Occipital lobe (tissue), 2 donors: Measurements from ENCODE around the gene ERN1. TPM values are rescaled to one million over a fixed set of nuclear protein-coding genes. Genes with fewer than 3 reads are reported as not detected.

Experiments used
- DNase-seq: peaks from one replicate; lab custom pipeline; 2025; lab: John Stamatoyannopoulos, UW
- total RNA-seq: library from RNA; depleted of rRNA; stranded (reverse); fragments of >200 nt; gene quantifications from one replicate; pipeline ENCODE4 v1.2.3, GENCODE V29; 2014

Gene ERN1
- total RNA-seq, 1 donor from 2014 or later = 5.9 TPM

DNA sequence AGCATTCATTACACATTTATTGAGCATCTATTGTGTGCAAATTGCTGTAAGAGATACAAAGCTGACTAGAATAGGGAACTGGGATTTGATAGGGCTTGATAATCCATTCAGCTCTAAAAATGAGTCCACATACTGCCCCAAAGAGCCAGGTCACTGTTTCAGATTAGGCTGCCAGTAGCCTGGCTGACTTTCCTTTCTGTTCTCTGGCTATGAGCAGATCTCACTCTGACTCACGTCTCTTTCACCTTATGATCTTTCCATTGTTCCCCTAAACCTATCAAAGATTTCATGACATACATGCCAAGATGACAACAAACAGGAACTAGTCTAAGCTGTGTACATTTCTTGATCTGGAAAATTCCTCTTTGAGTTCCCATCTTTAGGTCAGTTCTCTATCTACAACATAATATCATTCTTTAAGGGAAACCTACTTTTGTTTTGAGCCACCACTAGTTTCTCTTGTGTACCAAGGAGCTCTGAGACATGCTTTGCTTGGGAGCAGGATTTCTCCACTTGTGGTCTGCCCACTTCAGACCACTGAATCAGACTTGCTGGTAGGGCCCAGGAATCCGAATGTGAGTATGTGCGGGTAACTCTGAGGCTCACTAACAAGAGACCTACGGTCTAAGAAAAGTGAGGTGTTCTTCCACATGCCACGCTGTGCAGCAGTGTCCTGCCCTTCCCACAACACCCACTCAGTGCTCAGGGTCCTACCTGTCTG lies 68.6 kb downstream of the ERN1 start:
- DNase-seq = no peak

DNA sequence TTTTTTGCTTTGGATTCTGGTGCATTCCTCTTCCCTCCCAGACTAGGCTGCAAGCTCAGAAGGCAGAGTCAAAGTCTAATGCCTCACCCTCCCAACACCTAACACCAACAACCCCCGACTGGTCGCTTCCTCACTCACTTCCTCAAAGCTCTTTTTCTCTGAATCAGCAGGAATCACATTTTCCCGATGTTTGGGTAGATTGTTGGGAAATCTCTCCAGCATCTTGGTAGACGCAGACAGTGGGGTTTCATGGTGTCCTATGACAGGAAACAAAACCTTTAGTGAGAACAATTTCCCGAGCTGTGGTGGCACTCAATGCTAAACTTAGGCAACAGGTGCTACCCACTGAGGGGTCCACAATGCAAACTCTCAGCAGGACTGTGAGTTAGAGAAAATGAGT lies 69.6 kb downstream of the ERN1 start:
- DNase-seq = no peak

DNA sequence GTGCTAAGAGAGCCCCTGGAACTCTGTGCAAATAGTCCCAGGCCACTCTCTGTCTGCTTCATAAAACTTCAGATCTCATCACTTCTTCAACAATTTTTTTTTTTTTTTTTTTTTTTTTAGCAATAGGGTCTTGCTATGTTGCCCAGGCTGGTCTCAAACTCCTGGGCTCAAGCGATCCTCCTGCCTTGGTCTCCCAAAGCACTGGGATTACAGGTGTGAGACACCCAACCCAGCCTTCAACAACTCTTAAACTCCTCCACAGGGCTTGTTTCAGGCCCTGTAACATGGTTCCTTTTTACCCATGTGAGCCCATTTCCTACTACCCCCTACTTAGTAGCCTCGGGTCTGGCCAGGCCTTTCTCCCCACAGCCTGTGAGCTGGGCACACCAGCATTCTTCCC lies 70.2 kb downstream of the ERN1 start:
- DNase-seq = no peak

DNA sequence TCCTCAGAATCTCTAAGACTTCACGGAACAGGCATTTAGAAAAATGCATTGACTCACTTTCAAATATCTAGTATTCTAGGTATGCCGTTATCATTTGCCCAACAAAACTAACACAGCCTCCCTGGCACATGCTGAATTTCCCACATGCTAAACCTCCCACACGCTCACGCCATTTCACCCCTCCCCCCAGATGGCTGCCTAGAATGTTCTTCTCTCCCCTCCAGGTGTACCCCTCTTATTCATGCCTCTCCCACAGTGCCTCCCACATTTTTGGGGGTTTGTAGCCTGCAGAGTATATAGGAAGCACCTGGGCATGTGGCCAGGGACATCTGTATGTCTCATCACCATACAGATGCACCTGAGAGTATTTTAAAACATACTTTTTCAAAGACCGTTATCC lies 71.3 kb downstream of the ERN1 start:
- no peak for DNase-seq

DNA sequence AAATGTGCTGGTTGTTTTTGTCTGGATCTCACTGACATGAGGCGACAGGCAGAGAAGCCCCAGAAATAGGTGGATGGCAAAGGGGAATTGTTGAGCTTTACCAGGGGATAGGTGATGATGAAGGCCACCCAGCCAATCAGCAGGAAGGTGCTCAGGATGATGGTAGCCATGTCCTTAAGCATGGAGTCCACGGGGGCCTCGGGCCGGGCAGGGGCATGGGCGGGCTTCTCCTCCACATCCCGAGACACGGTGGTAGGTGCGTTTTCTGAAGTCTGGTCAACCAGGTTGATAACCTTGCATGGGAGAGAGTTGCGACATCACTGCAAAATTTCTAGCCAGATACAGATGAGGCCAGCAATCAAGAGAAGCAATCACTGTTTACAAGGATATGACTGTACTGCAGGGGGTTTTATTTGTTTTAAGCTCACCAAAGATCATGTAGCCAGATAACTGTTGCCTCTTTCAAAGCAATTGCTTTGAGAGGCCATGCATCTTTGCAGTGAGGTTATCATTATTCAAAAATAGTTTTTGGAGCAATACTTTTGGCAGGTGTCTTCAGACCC lies 72.2 kb downstream of the ERN1 start:
- no peak for DNase-seq

DNA sequence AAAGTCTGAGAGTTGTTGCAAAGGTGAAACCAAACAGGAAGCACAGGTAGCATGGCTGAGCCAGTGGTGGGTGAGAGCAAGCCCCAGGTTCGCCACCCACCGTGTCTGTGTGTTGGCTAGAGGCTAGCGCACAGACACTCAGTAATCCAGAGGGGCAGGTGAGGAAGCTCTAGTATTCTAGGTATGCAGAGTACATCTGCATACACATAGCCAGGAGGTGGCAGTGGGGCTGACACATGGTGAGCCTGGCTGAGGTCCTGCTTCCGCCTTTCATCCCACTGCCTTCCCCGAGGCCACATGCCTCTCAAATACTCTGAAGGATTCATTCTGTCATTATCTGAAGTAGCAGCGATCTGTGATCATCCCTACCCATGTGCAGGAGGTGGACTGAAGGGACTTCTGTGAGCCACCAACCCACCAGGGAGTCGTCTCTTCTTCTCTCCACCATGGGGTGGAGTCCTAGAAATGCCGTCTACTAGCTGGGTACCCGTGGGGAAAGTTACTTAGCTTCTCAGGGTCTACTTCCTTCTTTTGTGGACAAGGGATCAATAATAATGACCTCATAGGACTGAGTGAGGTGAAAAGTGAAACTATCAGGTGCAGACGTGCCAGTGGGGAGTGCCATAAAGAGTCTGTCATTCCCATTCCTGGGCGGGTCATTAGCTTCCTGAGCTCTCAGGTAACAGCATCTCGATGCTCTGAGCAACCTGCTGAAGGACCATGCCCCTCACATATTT lies 73.5 kb downstream of the ERN1 start:
- no peak for DNase-seq

DNA sequence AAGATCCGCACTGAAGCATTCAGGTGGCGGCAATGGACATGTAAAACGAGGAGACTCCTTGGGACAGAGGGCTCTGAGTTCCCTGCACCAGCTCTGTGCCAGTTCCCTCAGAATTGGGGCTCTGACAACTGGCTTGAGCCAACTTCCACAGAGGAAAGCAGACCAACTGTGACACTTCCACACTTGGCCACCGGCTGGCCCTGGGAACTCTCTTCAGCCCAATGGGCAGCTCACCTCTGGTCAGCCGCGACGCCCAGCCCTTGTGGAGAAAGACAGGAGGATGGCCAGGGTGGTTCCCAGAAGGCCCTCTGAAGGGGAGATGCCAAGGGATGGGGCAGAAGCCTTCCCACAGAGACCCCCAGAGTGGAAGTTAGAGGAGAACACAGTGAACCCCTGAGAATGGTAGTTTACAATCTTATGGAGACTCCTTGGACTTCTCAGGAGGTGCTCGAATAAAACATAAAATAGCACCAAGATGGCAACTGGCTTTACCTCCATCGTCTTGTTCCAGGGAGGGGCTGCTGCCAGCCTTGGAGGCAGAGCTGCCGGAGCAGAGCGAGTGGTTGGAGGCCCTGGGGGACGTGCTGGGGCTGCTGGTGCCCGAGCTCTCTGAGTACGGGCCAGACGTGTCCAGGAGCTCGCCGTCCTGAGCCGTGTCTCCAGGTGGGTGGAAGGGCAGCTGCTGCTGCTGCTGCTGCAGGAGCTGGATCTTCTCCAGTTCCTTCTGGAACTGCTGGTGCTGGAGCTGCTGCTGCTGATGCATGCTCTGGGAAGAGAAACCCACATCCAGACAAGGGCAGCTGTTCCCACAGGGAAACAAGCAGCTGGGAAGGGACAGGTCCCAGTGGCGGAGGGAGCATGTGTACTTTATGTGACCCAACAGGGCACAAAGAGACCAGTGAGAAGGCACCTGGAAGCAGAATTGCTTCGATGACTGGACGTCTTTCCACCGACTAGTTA lies 74.5 kb downstream of the ERN1 start:
- DNase-seq = no peak

DNA sequence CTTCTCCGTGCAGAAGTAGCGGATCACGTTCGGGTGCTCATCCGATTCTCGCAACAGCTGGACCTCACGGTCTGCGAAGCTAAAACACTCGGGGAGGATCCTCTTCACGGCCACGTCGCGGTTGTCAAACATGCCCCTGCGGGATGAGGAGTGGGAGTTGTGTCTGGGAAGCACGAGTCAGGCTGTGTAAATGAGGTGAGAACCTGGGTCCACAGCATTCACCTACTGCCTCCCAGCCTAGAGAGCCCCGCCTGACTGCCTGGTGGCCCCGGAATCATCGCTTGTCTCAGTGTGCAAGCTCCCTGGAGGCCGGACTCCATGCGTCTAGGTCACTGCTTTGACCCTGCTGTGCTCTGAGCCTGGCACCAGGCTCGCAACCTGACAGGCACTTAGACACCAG lies 75.6 kb downstream of the ERN1 start:
- no peak for DNase-seq

DNA sequence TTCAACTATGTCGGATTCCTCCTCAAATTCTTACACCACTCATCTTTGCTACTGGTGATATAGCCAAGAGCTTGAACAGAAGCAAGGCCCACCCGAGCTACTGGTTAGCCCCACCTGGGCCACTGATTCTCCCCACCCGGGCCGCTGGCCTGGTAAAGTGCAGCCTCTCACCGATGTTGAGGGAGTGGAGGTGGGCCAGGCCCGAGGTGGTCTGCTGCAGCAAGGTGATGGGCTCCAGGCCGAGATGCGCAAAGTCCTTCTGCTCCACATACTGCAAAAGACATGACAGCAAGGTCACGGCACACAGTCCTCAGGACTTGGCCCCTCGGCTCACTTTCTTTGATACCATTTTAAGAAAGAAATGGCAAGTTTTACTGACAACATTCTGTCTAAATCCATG lies 76.8 kb downstream of the ERN1 start:
- DNase-seq = no peak

DNA sequence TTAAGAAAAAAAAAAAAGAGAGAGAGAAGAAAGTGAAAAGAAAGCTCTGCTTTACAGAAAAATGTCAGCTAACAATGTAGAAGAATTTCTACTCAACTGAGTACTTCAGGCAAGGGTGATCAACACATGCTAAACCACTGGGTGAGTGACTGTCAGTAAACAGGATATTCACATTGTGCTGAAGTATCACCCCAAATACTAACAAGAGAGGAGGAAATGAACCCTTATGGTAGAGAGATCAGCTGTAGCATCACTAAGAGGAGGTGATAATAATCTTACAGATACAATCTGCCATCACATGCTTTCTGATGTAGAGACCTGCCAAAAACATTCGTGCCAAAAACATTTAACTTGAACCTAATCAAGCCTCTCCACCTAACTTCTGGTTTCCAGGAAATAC lies 78.8 kb downstream of the ERN1 start:
- no peak for DNase-seq

DNA sequence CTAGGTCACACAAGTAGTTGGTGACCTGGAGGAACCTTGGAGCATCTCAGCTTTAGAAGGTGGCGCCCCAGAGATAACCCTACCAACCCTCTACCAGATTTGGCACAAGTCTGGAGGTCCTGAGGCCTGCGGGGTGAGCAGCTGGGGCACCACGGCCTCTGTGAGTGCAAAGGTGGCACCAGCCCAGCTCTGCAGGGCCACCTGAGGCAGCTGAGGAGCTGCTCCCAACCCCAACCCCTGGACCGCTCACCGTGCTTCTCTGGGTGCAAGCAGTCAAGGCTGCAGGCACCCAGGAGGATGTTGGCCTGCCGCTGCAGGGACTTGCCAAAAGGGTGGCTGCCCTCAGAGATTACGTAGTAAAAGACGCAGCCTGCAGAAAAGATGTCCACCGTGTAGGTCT lies 81.1 kb downstream of the ERN1 start:
- no peak for DNase-seq

DNA sequence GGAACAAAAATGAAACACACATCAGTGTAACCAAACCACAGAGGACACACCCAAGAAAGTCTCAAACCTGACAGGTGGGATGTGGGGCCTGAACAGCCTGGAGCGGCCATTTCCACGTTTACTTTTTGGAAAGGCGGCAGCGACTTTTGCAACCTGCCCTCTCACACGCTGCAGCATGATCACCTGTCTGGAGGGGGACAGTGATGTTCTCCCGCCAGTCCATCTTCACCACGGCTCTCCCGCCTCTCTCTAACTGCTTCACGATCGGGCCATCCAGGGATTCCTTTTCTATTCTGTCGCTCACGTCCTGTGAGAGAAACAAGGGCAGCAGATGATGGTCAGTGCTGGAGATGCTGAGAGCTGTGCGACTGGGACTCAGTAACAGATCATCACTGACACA lies 84.8 kb downstream of the ERN1 start:
- DNase-seq = no peak

DNA sequence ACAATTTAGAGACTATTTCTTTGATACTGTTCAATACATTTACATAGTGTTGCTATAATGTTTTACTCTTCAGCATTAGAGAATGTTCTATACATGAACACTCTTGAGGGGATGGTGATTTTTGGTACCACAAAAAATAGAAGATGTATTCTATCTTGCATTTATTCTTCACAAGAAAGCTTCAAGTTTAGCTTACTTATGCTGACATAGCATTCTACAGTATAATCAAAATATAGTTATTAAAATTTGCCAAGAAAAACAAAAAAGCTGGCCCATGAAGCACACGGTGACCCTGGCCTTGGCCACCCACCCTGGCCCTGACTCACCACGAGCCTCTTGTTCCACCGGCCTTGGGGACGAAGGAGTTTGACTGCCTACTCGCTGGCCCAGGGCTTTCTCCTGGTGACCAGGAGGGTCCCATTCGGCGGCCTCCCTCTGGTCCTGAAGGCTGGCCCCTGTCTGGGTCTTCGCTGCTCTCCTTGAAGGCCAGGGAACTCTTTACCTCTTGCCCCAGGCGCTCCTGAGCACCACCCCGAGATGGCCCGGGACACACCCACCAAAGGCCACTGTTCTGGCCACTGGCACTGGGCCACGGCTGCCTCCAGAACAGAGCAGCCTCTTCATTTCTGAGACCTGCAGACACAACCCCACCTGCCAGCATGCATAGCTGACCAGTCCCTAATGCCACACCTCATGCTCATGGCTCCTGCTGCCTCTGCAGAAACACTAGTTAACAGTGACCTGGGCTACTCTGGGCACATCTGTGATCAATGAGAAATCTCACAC lies 87.1 kb downstream of the ERN1 start:
- no peak for DNase-seq

DNA sequence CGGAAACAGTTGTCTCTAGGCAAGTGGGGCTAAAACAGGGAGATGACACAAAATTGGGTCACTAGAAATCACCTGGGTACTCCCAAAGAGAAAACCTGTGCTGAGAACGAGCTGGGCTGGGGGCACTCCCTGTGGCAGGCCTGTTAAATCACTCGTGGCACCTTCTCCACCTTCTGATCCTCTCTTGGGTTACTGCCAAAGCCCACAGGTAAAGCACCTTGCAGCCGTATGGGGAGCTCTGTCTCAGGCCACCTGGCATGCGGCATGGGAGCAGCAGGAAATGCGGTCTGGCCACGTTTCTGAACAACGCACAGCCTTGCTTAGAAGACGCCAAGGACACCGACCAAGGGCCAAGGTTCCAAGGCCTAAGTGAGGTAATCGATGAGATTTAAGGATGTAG lies 88.0 kb downstream of the ERN1 start:
- DNase-seq = no peak

DNA sequence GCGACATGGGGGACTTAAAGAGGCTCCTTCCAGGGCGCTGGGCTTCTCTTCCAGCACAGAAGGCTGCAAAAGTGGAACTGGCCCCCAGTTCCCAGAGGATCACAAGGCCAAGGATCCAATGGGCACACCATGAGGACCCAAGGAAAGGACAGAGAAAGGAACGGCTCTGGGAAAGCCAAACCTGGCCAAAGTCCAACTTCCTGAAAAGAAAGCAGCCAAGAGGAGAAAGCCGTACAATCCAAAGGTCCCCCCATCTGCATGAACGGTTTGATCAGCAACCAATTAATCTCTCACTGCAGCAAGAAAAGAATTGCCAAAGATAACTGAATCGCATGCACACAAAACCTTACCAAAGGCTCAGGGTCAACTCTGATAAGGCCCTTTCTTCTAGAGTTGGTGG lies 89.7 kb downstream of the ERN1 start:
- DNase-seq = no peak

DNA sequence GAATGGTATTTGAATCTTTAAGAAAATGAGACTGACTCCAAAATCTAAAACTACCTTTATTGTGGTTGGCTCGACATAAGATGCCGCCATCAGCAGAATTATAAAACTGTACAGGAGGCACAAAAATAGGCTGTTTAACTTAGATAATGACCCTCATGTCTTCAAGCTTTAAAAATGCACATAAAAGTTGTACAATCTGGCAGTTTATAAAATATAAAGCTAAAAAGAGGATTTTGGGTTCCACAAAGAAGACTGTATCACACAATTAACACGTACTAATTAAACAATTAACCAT lies 90.9 kb downstream of the ERN1 start:
- DNase-seq = no peak

DNA sequence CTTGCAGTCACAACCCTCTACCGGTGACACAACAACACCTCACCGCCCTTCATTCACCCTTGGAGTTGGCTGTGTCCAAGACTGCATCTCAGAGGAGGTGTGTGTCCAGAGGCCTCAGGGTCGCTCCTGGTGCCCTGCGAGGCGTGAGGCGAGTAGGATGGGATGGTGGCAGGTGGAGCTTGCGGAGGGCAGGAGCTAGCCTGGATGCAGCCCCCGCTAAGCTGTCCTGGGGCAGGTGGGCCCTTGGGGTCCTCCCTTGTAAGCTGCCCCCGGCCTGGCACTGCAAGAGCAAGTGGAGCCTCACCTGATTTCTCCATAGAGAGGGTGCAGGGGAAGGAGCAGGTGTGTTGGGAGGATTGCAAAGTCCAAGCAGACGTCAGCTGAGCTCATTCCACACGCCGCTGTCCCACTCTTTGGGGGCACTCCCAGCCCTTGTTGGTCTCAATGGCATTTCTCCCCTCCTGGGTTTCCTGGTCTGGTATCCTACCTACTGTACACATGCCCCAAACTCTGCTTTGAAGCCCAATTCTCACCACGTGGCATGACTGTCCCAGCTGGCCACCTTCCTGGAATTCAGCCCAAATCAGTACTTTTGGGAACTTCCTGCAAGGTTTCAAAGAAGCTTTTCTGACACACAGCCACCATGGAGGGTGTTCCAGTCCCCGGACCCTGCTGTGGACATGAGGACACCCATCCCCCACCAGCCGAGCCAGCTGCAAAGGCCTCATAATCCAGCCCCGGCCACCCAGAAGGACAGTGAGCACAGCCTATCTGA lies 91.4 kb downstream of the ERN1 start:
- no peak for DNase-seq

DNA sequence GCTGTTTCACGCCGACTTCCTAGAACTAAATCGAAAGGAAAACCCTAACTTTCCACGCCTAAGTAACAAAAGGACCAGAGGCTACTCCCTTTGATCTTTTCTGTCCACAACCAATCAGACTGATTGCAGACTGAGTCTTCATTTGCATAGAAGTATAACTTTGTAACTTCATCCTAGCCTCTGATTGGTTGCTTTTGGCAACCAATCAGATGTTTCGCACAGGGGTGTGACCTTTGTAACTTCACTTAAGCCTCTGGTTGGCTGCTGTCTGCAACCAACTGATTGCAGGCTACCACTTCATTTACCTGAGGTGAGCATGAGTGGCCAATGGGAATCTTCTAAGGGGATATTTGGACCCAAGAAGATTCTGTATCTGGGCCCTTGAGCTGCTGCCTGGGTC lies 92.1 kb downstream of the ERN1 start:
- DNase-seq = no peak

DNA sequence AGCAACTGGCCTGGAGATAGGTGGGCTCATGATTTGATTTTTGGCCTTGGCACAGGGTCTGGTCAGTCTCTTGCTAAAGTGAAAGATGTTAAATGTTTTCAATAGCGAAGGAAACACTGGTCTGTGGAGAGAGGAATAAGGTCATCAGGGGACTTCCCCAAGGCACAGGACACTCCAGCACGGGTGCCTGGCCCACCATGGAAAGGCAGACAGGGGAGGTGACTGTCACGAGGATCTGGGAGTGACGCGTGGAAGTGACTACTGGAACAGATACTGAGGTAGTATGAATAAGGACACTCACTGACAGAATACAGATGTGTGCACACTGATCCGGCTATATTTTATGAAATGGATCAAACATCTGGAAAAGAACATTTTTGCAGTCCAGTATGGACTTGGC lies 92.8 kb downstream of the ERN1 start:
- no peak for DNase-seq

DNA sequence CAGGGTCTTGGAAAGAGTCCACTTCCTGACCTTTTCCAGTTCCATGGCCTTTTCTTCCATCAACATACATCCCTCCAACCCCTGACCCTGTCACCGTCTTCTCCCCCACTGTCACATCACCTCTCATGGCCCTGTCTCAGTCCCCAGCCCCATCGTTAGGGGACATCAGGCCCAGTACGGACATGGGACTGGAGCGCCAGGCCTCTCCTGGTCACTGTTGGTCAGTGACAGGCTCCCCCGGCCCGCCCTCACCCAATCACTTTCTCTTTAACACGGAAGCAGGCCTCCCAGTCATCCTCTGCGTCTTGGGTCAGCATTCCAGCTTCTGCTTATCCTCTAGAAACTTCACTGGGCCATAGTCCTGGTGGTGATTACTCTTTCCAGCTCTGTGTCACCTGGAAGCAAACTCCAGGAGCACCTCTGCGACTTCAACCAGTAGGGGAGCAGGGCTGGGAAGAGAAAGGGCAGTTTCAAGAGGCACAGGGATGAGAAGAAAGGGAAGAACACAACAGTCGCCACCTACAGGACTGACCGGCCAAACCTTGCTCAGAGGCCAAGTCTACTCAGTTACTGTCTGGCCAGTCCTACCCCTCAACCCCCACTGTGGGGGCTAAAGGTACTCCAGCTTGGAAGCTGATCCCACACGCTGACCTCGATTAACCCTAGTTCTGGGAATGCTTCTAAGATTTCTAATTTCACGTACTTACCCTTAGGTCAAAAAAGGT lies 93.6 kb downstream of the ERN1 start:
- no peak for DNase-seq
